ENCODE measurements around the gene SLC6A9. TPM values are rescaled to one million over a fixed set of nuclear protein-coding genes. Genes with fewer than 3 reads are reported as not detected.

SLC6A9 gene
- total and polyA plus RNA-seq, 2 of the 8 experiments (the other 6 are each of a cell fraction or from before 2014, with no cell fraction given): 20.2 to 24.2 TPM

DNA sequence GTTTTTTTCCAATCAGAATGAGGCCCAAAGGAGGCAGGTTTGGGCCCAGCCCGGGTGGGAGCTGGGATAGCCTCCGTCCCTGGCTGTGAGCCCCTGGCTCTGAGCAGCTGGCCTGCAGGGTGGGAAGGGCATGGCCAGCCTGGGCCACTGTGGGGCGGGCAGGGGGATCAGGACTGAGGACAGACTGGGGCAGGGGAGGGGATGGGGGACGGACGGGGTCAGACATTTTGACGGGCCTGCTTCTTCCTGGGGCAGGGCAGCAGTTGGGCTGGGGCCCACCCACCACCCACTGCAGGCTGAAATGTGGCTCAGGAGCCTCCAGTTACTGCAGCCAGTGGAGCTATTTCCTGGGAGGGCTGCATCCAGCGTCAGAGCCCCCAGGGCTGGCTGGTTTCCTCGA, 2.5 kb upstream of the SLC6A9 start (continued):
- TF ChIP-seq CHD7 (IDR thresholded peaks at IDR 0.05; ENCODE audit: insufficient replicate concordance, low read length) (no peak), PHF8 (conservative IDR thresholded peaks at IDR 0.05; ENCODE audit: low read depth, low read length) (no peak), SUZ12 (IDR thresholded peaks at IDR 0.05; ENCODE audit: low read length) (no peak), SIX5 (IDR thresholded peaks at IDR 0.05; ENCODE audit: low read depth, low read length) (no peak), TCF12 (IDR thresholded peaks at IDR 0.05; ENCODE audit: low read depth, low read length) (no peak), CHD2 (IDR thresholded peaks at IDR 0.05; ENCODE audit: low read length) (no peak), ASH2L (IDR thresholded peaks at IDR 0.05; ENCODE audit: low read length) (no peak), FOSL1 (IDR thresholded peaks at IDR 0.05; ENCODE audit: insufficient read depth, low read depth, low read length) (no peak), BCL11A (IDR thresholded peaks at IDR 0.05; ENCODE audit: low read depth in 2 of 2, low read length in 2 of 2) (no peak), BACH1 (IDR thresholded peaks at IDR 0.05; ENCODE audit: low read length) (no peak), RNF2 (IDR thresholded peaks at IDR 0.05; ENCODE audit: borderline replicate concordance, low read depth, low read length, missing control alignments, poor library complexity, severe bottlenecking) (no peak), RXRA (IDR thresholded peaks at IDR 0.05; ENCODE audit: insufficient read depth, low read depth, low read length) (no peak), POU5F1 (IDR thresholded peaks at IDR 0.05; ENCODE audit: low read depth, low read length) (no peak)

All from H1 (cell line).